Mucosa of descending colon (tissue), 3 donors: Measurements from ENCODE around the gene UGCG. TPM values are rescaled to one million over a fixed set of nuclear protein-coding genes. Genes with fewer than 3 reads are reported as not detected.
"Not testable (repeated sequence)": the region's sequence is repeated elsewhere in the genome, so short reads cannot be mapped to it uniquely, and the experiment has no call there.

Experiments used
- ATAC-seq: fragments of 200-7000 bp; cut with Tn5 transposase; one replicate; pipeline ENCODE4 v1.9.1; 2020; ENCODE audit warnings: mild to moderate bottlenecking, moderate library complexity
- DNase-seq, 3 donors: peaks; one replicate each; pipeline ENCODE4 v3.0.0-alpha.2; 2020
- H3K36me3 ChIP-seq: fragments of 200-600 bp; one replicate; pipeline ENCODE4 v1.8.0; 2021; ENCODE audit warnings: low read depth, mild to moderate bottlenecking
- H3K4me1 ChIP-seq: fragments of 200-600 bp; one replicate; pipeline ENCODE4 v1.8.0; 2021; ENCODE audit warnings: low read depth, mild to moderate bottlenecking
- H3K4me3 ChIP-seq: fragments of 200-600 bp; one replicate; pipeline ENCODE4 v1.8.0; 2021; ENCODE audit warnings: mild to moderate bottlenecking
- H3K9me3 ChIP-seq: fragments of 200-600 bp; one replicate; pipeline ENCODE4 v1.8.0; 2021; ENCODE audit warnings: mild to moderate bottlenecking
- CTCF ChIP-seq: fragments of 200-600 bp; IDR thresholded peaks from one replicate; pipeline ENCODE4 v1.8.0; 2022; ENCODE audit warnings: antibody characterized with exemption, mild to moderate bottlenecking
- intact Hi-C, 2 donors: fragments of 100-400 bp; cut with DNase I in 1 of 2; cut with micrococcal nuclease in 1 of 2; formaldehyde crosslinking; loops; one replicate each; pipeline versions ENCODE4 v1.11.0 to v1.11.1; 2022; cut with DNase I, micrococcal nuclease
- total RNA-seq, 3 donors: library from RNA; stranded (reverse); fragmentation: NEBNext Ultra II Directional in 2 of 3; extraction: Animal tissue kit (Norgen Biotek cat#: 25700) in 2 of 3; gene quantifications; one replicate each; pipeline versions ENCODE4 v1.2.1 to v1.2.4, GENCODE V29; 2021 to 2023
- donor health status: DM: no; HTN: no; CAD: no; lungs with moderate emphysema.
- donor health status: DM: no; HTN: no; CAD: no.
- donor health status: DM: no; HTN: yes; CAD: no.

UGCG gene
- total RNA-seq, 3 donors from 2014 or later = 36.5 to 48.2 (median 39.8) TPM

- intact Hi-C loops = no loop called here
- no peak for TF ChIP-seq CTCF
- no peak overlapping the region for H3K4me3 ChIP-seq
- DNase-seq (no peak), ATAC-seq (no peak)
- H3K4me1 ChIP-seq = peaks cover 6% of the 10 kb centered on the region
- no peaks in the 10 kb centered on the region for H3K9me3 ChIP-seq
- no peaks in the 10 kb centered on the region for H3K36me3 ChIP-seq
Measured at GRCh38 chr9:111957856-111958631, 61.4 kb downstream of the UGCG start.

GRCh38 chr9:111959468-111960359 lies 63.1 kb downstream of the UGCG start:
- peaks cover 6% of the 10 kb centered on the region for H3K4me1 ChIP-seq
- no peak for TF ChIP-seq CTCF
- H3K4me3 ChIP-seq = no peak overlapping the region
- H3K9me3 ChIP-seq = no peaks in the 10 kb centered on the region
- peak; percentile 58 to 76 (median 62) for DNase-seq
- peak; percentile 90 for ATAC-seq
- intact Hi-C loops = no loop called here
- no peaks in the 10 kb centered on the region for H3K36me3 ChIP-seq

GRCh38 chr9:111960485-111960884 lies 63.9 kb downstream of the UGCG start:
- H3K4me3 ChIP-seq, ATAC-seq, H3K4me1 ChIP-seq, H3K9me3 ChIP-seq, H3K36me3 ChIP-seq, DNase-seq, intact Hi-C loops: not testable (repeated sequence)

- Histone ChIP-seq H3K4me1 (peaks cover 6% of the 10 kb centered on the region), H3K4me3 (no peak overlapping the region), H3K36me3 (no peaks in the 10 kb centered on the region), H3K9me3 (no peaks in the 10 kb centered on the region)
- TF ChIP-seq CTCF = no peak
- no peak for DNase-seq
- intact Hi-C loops = no loop called here
- no peak for ATAC-seq
Measured at GRCh38 chr9:111961009-111961408, 64.4 kb downstream of the UGCG start.

- Histone ChIP-seq H3K4me3 (no peak overlapping the region), H3K9me3 (no peaks in the 10 kb centered on the region), H3K36me3 (no peaks in the 10 kb centered on the region), H3K4me1 (peaks cover 6% of the 10 kb centered on the region)
- DNase-seq (peak in 1 of 3 donors; percentile 61), ATAC-seq (peak; percentile 27)
- no peak for TF ChIP-seq CTCF
- intact Hi-C loops = no loop called here
Measured at GRCh38 chr9:111961575-111961974, 65.0 kb downstream of the UGCG start.

- ATAC-seq (no peak), DNase-seq (no peak)
- intact Hi-C loops = no loop called here
- no peak overlapping the region for H3K4me3 ChIP-seq
- TF ChIP-seq CTCF = no peak
- H3K9me3 ChIP-seq = no peaks in the 10 kb centered on the region
- H3K36me3 ChIP-seq = no peaks in the 10 kb centered on the region
- peaks cover 6% of the 10 kb centered on the region for H3K4me1 ChIP-seq
Measured at GRCh38 chr9:111962021-111962420, 65.4 kb downstream of the UGCG start.
